ENCODE measurements around the gene TNS1. TPM values are rescaled to one million over a fixed set of nuclear protein-coding genes. Genes with fewer than 3 reads are reported as not detected.

TNS1 gene
- total and polyA plus RNA-seq, 2 donors (not counting 1 experiment from before 2014, with no cell fraction given): 0.10 to 0.86 TPM

DNA sequence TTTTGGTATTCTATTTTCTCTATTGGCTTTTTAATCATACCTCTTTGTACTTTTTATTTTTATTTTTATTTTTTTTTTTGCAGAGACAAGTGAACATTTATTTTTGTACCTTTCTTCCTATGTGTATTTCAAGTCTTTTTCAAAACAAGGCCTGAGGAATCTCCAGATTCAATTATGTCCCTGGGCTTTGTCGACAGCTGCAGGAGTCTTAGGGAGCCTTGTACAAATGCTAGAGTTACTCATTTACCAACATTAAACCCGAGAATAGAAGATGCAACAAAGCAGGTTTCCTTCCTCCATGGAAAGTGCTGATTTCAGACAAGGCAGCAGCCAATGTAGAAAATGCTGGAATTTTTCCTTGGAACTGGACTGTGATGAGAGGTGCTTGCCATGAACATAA, 242.8 kb downstream of the TNS1 start:
- no peak for TF ChIP-seq EZH2 (IDR thresholded peaks at IDR 0.05; ENCODE audit: borderline replicate concordance, insufficient read depth, low read depth, low read length, poor library complexity, severe bottlenecking)
- TF ChIP-seq, protein P1, sequence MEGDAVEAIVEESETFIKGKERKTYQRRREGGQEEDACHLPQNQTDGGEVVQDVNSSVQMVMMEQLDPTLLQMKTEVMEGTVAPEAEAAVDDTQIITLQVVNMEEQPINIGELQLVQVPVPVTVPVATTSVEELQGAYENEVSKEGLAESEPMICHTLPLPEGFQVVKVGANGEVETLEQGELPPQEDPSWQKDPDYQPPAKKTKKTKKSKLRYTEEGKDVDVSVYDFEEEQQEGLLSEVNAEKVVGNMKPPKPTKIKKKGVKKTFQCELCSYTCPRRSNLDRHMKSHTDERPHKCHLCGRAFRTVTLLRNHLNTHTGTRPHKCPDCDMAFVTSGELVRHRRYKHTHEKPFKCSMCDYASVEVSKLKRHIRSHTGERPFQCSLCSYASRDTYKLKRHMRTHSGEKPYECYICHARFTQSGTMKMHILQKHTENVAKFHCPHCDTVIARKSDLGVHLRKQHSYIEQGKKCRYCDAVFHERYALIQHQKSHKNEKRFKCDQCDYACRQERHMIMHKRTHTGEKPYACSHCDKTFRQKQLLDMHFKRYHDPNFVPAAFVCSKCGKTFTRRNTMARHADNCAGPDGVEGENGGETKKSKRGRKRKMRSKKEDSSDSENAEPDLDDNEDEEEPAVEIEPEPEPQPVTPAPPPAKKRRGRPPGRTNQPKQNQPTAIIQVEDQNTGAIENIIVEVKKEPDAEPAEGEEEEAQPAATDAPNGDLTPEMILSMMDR (IDR thresholded peaks at IDR 0.05): no peak
- intact Hi-C loops (cut with micrococcal nuclease): no loop called here
- H3K4me2 ChIP-seq (replicated peaks; ENCODE audit: low read depth, low read length, poor library complexity, severe bottlenecking): no peak overlapping the region
- H3K9ac ChIP-seq (ENCODE audit: low read length): no peak overlapping the region
- ChIA-PET CTCF (no interaction called here), POLR2A (no interaction called here)
- ATAC-seq (ENCODE audit: low read depth) (no peak), DNase-seq (no peak)
- Mint-ChIP-seq H3K27me3 (peaks cover 30% of the 10 kb centered on the region), H3K4me3 (no peak overlapping the region), H3K4me1 (peaks cover 9% of the 10 kb centered on the region), H3K9me3 (ENCODE audit: insufficient read depth) (no peaks in the 10 kb centered on the region), H3K27ac (no peak overlapping the region)
- H3K4me1 ChIP-seq (ENCODE audit: control insufficient read depth in 2 of 2, insufficient read depth in 2 of 2, low read length in 2 of 2): peaks cover 6% of the 10 kb centered on the region in 2 donors
- H3K27me3 ChIP-seq (replicated peaks in 1 of 4; ENCODE audit: control extremely low read depth in 1 of 4, control insufficient read depth in 3 of 4, insufficient read depth in 4 of 4, low read length in 3 of 4): peaks cover 0 to 18% (median 12%) of the 10 kb centered on the region in 4 experiments
- no peaks in the 10 kb centered on the region for H4K20me1 ChIP-seq (ENCODE audit: control insufficient read depth, insufficient read depth, low read length, poor library complexity, severe bottlenecking)
- no peak overlapping the region for H2AFZ ChIP-seq (ENCODE audit: insufficient read depth, low read depth, low read length, poor library complexity, severe bottlenecking)
- no peaks in the 10 kb centered on the region for H3K36me3 ChIP-seq (replicated peaks in 1 of 2; ENCODE audit: control extremely low read depth in 1 of 2, control insufficient read depth in 1 of 2, extremely low read depth in 1 of 2, insufficient read depth in 2 of 2, low read length in 1 of 2)
- WGBS (ENCODE audit: insufficient coverage): 100% methylated on average over 1 of the region's 2 CpGs
- no peak overlapping the region for H3K4me3 ChIP-seq (ENCODE audit: control extremely low read depth in 1 of 5, extremely low read depth in 1 of 5, insufficient read depth in 1 of 5, low read depth in 2 of 5, low read length in 4 of 5)
- peaks cover 6 to 11% (median 9%) of the 10 kb centered on the region in 3 donors for H3K9me3 ChIP-seq (ENCODE audit: control extremely low read depth in 1 of 3, control insufficient read depth in 2 of 3, insufficient read depth in 1 of 3, low read length in 2 of 3)
- no peak overlapping the region for H3K27ac ChIP-seq (ENCODE audit: low read length in 2 of 2)
- no peaks in the 10 kb centered on the region for H3K79me2 ChIP-seq (ENCODE audit: control insufficient read depth, insufficient read depth, low read length)

DNA sequence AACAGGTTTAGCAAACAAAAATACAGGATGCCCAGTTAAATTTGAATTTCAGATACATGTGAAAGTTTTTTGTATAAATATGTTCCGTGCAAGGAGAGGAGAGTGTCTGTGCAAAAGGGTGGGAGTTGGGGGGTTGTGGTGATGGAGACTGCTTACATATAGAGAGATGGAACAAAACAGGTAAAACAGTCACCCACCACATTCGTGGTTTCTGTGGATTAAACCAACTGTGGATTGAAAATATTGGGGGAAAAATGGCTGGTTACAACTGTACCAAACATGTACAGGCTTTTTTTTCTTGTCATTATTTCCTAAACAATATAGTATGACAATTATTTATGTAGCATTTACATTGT, 245.7 kb downstream of the TNS1 start:
- CTCF ChIA-PET: interaction anchor here (1.4 kb wide), 1 partner anchor 14 kb away, joined by 3 read pairs; no protein-coding TSS in a partner anchor
- no peaks in the 10 kb centered on the region for H3K9me3 Mint-ChIP-seq (ENCODE audit: insufficient read depth)
- Histone ChIP-seq H3K79me2 (ENCODE audit: control insufficient read depth, insufficient read depth, low read length) (no peaks in the 10 kb centered on the region), H3K36me3 (replicated peaks in 1 of 2; ENCODE audit: control extremely low read depth in 1 of 2, control insufficient read depth in 1 of 2, extremely low read depth in 1 of 2, insufficient read depth in 2 of 2, low read length in 1 of 2) (no peaks in the 10 kb centered on the region), H3K9me3 (ENCODE audit: control extremely low read depth in 1 of 3, control insufficient read depth in 2 of 3, insufficient read depth in 1 of 3, low read length in 2 of 3) (peaks cover 6 to 7% (median 6%) of the 10 kb centered on the region in 3 donors), H2AFZ (ENCODE audit: insufficient read depth, low read depth, low read length, poor library complexity, severe bottlenecking) (no peak overlapping the region), H3K4me2 (replicated peaks; ENCODE audit: low read depth, low read length, poor library complexity, severe bottlenecking) (no peak overlapping the region), H3K27ac (ENCODE audit: low read length in 2 of 2) (no peak overlapping the region), H3K27me3 (replicated peaks in 1 of 4; ENCODE audit: control extremely low read depth in 1 of 4, control insufficient read depth in 3 of 4, insufficient read depth in 4 of 4, low read length in 3 of 4) (peaks cover 0 to 25% (median 12%) of the 10 kb centered on the region in 4 experiments), H3K9ac (ENCODE audit: low read length) (no peak overlapping the region), H3K4me3 (ENCODE audit: control extremely low read depth in 1 of 5, extremely low read depth in 1 of 5, insufficient read depth in 1 of 5, low read depth in 2 of 5, low read length in 4 of 5) (no peak overlapping the region), H3K4me1 (ENCODE audit: control insufficient read depth in 2 of 2, insufficient read depth in 2 of 2, low read length in 2 of 2) (peaks cover 6% of the 10 kb centered on the region in 2 donors), H4K20me1 (ENCODE audit: control insufficient read depth, insufficient read depth, low read length, poor library complexity, severe bottlenecking) (no peaks in the 10 kb centered on the region)
- TF ChIP-seq EZH2 (IDR thresholded peaks at IDR 0.05; ENCODE audit: borderline replicate concordance, insufficient read depth, low read depth, low read length, poor library complexity, severe bottlenecking): no peak
- TF ChIP-seq, protein P1 (IDR thresholded peaks at IDR 0.05): no peak
- no peak overlapping the region for H3K4me3 Mint-ChIP-seq
- DNase-seq (no peak), ATAC-seq (ENCODE audit: low read depth) (no peak)
- 80% methylated on average over 1 of the region's 2 CpGs for WGBS (ENCODE audit: insufficient coverage)
- POLR2A ChIA-PET: no interaction called here
- intact Hi-C loops (cut with micrococcal nuclease): no loop called here
- H3K4me1 Mint-ChIP-seq: peaks cover 9% of the 10 kb centered on the region
- peaks cover 36% of the 10 kb centered on the region for H3K27me3 Mint-ChIP-seq
- no peak overlapping the region for H3K27ac Mint-ChIP-seq

Measured in B cell (primary cell).